ENCODE measurements around the gene ZBTB26.
"Not testable (repeated sequence)": the region's sequence is repeated elsewhere in the genome, so short reads cannot be mapped to it uniquely, and the experiment has no call there.

Gene ZBTB26

DNA sequence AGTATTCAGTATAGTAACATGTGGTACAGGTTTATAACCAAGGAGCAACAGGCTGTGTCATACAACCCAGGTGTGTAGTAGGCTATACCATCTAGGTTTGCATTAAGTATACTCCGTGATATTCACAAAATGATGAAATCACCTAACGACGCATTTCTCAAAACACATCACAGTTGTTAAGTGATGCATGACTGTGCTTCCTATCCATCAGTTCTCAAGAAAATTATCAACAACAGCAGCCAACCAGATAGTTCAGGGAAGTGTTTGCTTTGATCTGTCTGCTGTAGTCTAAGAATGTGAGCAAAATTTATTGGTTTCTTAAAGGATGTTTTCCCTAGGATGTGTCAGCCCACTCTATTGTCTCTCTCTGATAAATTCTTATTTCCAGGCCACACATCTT, 7.4 kb downstream of the ZBTB26 start:
- H3K27me3 ChIP-seq, result no peaks in the 10 kb centered on the region
- TF ChIP-seq, protein P1, sequence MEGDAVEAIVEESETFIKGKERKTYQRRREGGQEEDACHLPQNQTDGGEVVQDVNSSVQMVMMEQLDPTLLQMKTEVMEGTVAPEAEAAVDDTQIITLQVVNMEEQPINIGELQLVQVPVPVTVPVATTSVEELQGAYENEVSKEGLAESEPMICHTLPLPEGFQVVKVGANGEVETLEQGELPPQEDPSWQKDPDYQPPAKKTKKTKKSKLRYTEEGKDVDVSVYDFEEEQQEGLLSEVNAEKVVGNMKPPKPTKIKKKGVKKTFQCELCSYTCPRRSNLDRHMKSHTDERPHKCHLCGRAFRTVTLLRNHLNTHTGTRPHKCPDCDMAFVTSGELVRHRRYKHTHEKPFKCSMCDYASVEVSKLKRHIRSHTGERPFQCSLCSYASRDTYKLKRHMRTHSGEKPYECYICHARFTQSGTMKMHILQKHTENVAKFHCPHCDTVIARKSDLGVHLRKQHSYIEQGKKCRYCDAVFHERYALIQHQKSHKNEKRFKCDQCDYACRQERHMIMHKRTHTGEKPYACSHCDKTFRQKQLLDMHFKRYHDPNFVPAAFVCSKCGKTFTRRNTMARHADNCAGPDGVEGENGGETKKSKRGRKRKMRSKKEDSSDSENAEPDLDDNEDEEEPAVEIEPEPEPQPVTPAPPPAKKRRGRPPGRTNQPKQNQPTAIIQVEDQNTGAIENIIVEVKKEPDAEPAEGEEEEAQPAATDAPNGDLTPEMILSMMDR (IDR thresholded peaks at IDR 0.05), result no peak
- no peak for DNase-seq
- no peak overlapping the region for H3K4me3 ChIP-seq
- H3K4me1 ChIP-seq, result no peaks in the 10 kb centered on the region
- H3K9me3 ChIP-seq, result no peaks in the 10 kb centered on the region
- peaks cover 0 to 21% (median 13%) of the 10 kb centered on the region in 3 donors for H3K36me3 ChIP-seq
- intact Hi-C loops (cut with DNase I; ENCODE audit: low total_unique reads), result no loop called here
- no peak overlapping the region for H3K27ac ChIP-seq

GRCh38 chr9:122922713-122923112, 8.6 kb downstream of the ZBTB26 start:
- TF ChIP-seq, protein P1 (IDR thresholded peaks at IDR 0.05), result no peak
- intact Hi-C loops (cut with DNase I; ENCODE audit: low total_unique reads), result no loop called here

DNA sequence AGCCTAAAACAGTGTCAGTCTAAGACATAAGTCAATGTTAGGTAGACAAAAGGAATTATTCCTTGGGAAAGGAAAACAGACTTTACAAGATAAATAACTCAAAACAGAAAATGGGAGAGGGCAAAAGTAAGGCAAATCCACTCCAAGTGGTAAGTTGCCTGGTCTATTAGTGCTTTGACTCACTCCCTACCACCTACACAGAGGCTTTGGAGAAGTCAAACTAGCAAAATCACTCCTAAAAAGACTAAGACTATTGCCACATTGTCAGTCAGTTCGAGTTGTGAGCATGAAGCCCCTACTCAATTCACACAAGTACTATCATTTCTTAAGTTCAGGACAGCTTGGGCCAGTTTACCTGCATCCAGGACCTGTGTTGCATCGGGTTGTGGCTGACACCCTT, 13.0 kb downstream of the ZBTB26 start:
- peaks cover 0 to 29% (median 18%) of the 10 kb centered on the region in 3 donors for H3K36me3 ChIP-seq
- DNase-seq, result no peak
- H3K4me1 ChIP-seq, result peaks cover 0 to 6% (median 5%) of the 10 kb centered on the region in 4 donors
- H3K27ac ChIP-seq, result no peak overlapping the region
- no peaks in the 10 kb centered on the region for H3K27me3 ChIP-seq
- TF ChIP-seq, protein P1 (IDR thresholded peaks at IDR 0.05), result no peak
- H3K9me3 ChIP-seq, result no peaks in the 10 kb centered on the region
- intact Hi-C loops (cut with DNase I; ENCODE audit: low total_unique reads), result no loop called here
- H3K4me3 ChIP-seq, result no peak overlapping the region

More at GRCh38 chr9:122922713-122923112, 8.6 kb downstream of the ZBTB26 start:
- no peak overlapping the region for H3K27ac ChIP-seq
- no peaks in the 10 kb centered on the region for H3K4me1 ChIP-seq
- no peaks in the 10 kb centered on the region for H3K9me3 ChIP-seq
- peaks cover 0 to 29% (median 18%) of the 10 kb centered on the region in 3 donors for H3K36me3 ChIP-seq
- no peak for DNase-seq
- H3K4me3 ChIP-seq, result no peak overlapping the region
- H3K27me3 ChIP-seq, result no peaks in the 10 kb centered on the region

DNA sequence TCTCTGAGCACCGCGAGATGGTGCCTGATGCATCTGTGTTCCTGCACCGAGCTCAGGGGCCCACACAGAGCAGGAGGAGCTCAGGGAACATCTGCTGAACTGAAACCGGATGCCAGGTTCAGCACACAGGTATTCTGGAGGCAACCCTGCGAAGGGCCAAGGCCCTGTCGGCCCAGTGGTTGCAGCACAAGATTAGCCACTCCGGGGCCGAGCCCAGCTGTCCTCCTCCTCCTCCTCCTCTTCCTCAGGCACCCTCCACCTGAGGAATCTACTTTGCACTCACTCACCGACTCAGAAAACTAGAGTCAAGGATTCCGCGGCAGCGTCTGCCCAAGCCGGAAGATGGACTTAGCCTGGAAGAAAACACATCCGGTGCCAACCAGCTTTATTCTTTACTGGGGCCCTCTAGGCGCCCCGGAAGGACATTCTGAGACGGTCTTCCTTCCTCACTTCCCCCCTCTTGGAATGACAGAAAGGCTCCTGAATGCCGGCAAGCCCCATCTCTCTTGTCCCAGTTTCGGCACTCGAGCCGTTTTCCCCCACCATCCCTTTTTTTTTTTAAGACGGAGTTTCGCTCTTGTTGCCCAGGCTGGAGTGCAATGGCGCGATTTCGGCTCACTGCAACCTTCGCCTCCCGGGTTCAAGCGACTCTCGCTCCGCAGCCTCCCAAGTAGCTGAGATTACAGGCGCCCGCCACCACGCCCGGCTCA, 18.2 kb downstream of the ZBTB26 start, which contains the start of gene ZBTB6:
TSS of gene ZBTB6 (minus strand) at position 360 of the 710 bp plus-strand sequence. CDS start 1,251 bp downstream, outside the sequence.
- peaks cover 12 to 22% (median 18%) of the 10 kb centered on the region in 3 donors for H3K36me3 ChIP-seq
- DNase-seq, result peak; percentile 69 to 83
- TF ChIP-seq, protein P1 (IDR thresholded peaks at IDR 0.05), result no peak
- H3K4me1 ChIP-seq, result peaks cover 0 to 17% (median 16%) of the 10 kb centered on the region in 4 donors
- H3K27me3 ChIP-seq, result no peaks in the 10 kb centered on the region
- H3K27ac ChIP-seq, result peak within 1 kb of the TSS; percentile 70 to 73
- peak within 1 kb of the TSS; percentile 60 to 76 for H3K4me3 ChIP-seq
- H3K9me3 ChIP-seq, result no peaks in the 10 kb centered on the region
- intact Hi-C loops (cut with DNase I; ENCODE audit: low total_unique reads), result no loop called here

DNA sequence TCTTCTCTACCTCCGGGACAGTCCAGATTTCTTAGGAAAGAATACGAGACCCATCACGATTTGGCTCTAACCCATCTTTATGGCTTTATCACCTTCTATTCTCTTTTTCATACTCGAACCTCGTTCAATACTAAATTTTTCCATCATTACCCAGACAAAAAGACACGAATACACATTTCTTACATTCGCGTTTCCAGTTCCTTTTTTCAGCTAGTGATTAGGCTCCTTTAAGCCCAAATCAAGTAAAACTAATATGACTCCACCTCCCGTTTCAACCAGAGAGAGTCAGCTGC, 18.7 kb downstream of the ZBTB26 start:
- intact Hi-C loops (cut with DNase I; ENCODE audit: low total_unique reads), result no loop called here
- peaks cover 0 to 17% (median 16%) of the 10 kb centered on the region in 4 donors for H3K4me1 ChIP-seq
- no peaks in the 10 kb centered on the region for H3K9me3 ChIP-seq
- DNase-seq, result no peak
- no peaks in the 10 kb centered on the region for H3K27me3 ChIP-seq
- TF ChIP-seq, protein P1 (IDR thresholded peaks at IDR 0.05), result no peak
- H3K36me3 ChIP-seq, result peaks cover 12 to 22% (median 18%) of the 10 kb centered on the region in 3 donors
- H3K27ac ChIP-seq, result peak overlapping the region; percentile 70 to 73
- H3K4me3 ChIP-seq, result peak overlapping the region; percentile 60 to 76

GRCh38 chr9:122906122-122906521, 25.2 kb downstream of the ZBTB26 start:
- H3K4me3 ChIP-seq; DNase-seq; intact Hi-C loops (cut with DNase I; ENCODE audit: low total_unique reads); H3K9me3 ChIP-seq; H3K27me3 ChIP-seq: not testable (repeated sequence)
- H3K36me3 ChIP-seq, result peaks cover 11 to 16% (median 15%) of the 10 kb centered on the region in 3 donors
- H3K27ac ChIP-seq, result peak overlapping the region in 1 of 2 donors; percentile 97
- H3K4me1 ChIP-seq, result peaks cover 0 to 30% (median 12%) of the 10 kb centered on the region in 4 donors
